NCI-H526 (cell line): ENCODE results near the gene RCSD1.

Experiments used
- DNase-seq, 2 experiments: peaks; one replicate each; lab custom pipeline; 2025; lab: John Stamatoyannopoulos, UW

Gene RCSD1

GRCh38 chr1:167666416-167666815 lies 36.4 kb downstream of the RCSD1 start:
- DNase-seq: no peak

DNA sequence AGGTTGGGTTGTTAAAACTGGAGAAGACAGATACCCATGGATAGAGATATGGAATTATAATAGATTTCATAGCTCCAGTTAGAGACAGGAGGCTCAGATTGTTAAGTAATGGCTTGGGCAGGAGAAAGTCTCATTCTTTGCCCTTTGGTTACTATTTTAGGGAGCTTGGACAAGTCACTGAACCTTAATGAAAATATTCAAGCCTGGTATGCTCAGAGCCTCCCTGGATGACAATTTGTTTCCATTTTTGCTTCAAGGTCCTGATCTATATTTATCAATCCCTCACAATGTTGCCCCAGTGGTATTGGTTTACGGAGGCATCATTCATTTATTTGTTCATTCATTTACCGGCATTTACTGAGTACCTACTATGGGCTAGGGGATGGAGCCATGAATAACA lies 37.5 kb downstream of the RCSD1 start:
- DNase-seq: no peak

DNA sequence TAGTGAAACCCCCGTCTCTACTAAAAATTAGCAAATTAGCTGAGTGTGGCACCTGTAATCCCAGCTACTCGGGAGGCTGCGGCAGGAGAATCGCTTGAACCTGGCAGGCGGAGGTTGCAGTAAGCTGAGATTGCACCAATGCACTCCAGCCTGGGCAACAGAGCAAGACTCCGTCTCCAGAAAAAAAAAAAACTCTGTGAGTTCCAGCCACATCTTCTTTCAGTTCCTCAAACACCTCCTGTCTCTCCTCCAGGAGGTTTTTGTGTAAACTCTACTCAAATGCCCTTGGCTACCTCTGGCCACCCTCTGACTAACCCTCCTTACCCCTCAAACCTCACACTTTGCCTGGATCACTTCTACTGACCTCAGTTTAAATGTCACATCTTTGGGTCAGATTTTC lies 38.1 kb downstream of the RCSD1 start:
- no peak for DNase-seq

GRCh38 chr1:167669209-167670124 lies 39.4 kb downstream of the RCSD1 start:
- peak; percentile 11 to 54 for DNase-seq

GRCh38 chr1:167670563-167670962 lies 40.5 kb downstream of the RCSD1 start:
- DNase-seq: no peak

DNA sequence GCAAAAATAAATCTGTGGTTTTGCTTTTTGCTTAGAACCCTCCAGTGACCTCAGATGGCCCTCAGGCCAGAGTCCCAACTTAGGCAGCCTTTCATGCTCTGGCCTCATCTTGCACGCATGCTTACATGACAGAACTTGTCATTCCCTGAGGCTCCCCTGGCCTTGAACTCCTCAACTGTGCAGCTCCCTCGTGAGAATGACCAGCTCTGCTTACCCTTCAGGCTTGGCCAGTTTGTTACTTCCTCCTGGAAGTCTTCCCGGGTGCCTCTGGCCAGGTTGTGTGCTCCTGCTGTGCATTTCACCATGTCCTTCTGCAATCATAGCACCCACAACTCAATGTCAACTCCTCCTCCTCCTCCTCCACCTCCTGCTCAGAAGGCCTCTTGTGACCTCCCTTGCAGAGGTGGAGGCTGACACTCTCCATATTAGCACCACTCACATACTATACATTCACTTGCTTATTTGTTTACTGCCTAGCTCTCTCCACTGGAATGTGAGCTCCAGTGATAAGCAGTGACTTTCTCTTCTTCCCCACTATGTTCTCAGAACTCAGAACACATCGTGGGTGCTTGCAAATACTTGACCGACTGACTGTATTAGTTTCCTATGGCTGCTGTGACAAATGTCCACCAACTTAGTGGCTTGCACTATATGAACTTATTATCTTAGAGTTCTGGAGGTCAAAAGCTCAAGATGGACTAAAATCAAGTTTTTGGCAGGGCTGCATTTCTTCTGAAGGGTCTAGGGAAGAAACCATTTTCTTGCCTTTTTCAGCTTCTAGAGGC lies 41.9 kb downstream of the RCSD1 start:
- DNase-seq: no peak

DNA sequence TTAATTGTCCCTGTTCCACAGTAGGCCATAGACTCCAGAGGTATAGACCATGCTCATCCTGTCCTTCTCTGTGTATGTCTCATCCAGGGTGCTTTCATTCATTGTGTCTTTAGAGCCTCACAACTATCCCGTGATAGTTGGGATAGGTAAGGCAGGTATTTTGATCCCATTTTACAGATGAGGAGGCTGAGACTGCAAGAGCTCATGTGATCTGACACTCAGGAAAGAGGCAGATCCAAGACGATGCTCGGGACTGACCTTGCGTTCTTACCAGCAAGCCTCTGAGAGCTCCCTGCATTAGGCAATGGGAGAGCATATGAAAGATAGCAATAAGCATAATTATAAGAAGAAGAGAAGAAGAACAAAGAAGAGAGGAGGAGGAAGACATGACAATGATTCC lies 42.8 kb downstream of the RCSD1 start:
- no peak for DNase-seq

DNA sequence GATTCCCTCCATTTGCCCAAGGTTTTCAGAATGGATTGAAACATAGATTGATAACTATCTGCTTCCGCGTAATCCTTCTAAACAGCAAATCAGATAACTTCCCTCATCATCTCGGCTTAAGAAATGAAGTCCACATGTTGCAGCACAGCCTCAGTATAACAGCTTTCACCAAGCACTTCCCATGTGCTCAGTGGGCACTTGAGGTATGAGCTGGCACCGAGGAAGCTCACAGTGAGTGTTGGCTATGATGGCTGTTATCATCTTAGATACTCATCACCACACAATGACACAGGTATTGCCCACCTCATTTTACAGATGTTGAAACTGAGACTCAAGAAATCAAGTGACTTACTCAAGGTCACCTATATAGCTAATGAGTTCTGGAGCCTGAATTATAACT lies 43.2 kb downstream of the RCSD1 start:
- DNase-seq: no peak

DNA sequence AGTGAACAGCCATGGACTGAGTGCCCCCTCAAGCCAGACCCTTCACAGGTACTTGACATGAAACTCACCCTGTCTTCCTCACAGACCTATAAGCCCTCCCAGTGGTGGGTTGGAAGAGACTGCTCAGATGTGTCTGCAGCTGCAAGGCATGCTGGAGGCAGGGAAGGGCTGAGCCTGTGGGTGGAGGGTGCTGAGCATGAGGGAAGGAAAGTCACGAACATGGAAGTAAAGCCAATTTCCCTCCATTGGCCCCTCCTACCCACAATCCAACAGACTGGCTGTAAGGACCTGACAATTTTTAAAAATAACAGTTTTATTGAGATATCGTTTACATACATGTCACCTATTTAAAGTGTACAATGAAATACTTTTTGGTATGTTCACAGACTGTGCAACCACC lies 44.1 kb downstream of the RCSD1 start:
- no peak for DNase-seq

GRCh38 chr1:167675440-167675839 lies 45.4 kb downstream of the RCSD1 start:
- no peak for DNase-seq

DNA sequence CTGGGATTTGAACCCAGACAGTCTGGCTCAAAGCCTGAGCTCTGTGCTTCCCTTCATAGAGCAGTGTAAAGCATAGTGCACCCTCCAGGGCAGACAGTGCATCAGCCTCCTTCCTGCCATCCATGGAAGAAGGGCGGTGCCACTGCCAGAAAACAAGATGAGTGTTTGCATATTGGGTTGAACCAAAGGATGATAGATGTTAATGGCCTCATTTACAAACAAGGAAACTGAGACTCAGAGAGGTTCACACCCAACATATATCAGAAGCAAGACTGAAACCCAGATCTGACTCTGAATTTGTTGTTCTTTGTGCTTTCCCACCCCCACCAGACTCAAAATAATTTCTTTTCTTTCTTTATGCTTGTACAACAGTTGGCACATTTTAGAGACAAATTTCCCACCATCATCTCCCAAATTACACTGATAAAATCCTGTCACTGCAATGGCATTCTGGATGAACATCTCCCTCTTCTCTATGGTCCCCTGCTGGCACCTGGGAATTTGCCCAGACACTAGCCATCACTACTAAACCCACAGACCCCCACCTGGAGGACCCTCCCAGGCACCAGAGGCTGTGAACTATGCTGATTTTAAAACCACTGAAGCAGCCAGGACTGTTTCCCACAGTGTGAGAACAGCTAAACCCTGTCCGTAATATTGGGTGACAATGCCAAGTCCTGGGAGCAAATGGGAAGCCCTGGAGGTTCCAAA lies 46.3 kb downstream of the RCSD1 start:
- peak in 1 of 2 experiments; percentile 59 for DNase-seq

DNA sequence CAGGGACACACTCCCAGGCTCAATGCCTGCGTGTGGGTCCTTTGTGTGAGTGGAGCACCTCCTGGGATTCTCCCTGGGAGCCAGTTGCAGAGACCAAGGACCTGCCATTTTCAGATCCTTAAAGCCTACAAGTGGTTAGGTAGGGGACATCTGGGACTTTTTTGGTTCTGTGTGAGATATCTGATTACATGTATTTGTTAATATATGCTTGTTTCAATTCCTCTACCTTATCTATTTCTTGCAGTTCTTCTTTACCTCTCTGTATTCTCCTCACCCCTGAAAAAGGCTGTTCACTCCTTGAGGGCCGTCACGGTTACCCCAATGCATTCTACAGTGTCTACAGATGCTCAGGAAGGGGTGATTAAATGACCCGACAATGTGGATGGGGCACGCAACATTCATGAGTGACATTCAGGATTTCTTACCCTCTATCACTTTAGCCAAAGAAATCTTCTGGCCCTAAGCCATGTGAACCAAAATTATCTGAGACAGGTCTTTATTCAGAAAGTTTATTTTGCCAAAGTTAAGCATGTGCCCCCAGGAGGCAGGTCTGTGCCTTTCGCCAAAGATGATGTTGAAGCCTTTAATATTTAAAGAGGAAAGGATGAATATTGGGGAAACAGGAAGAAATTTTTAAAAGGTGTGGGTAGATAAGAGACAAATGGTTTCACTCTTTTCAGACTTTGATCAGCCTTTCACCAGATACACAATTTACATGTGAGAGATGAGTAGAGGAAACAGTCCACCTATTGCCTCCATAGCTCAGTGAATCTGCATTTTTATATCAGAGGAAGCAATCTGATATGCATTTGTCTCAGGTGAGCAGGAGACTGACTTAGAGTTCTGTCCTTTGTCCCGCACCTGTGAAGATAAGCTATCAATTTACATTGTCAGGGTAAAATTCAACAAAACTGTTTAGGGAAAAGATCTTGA lies 47.1 kb downstream of the RCSD1 start:
- DNase-seq: peak; percentile 24 to 49

- DNase-seq: no peak
Observed at GRCh38 chr1:167678422-167678821, 48.4 kb downstream of the RCSD1 start.

- DNase-seq: no peak
Observed at GRCh38 chr1:167678838-167679237, 48.8 kb downstream of the RCSD1 start.

GRCh38 chr1:167679714-167680113 lies 49.7 kb downstream of the RCSD1 start:
- DNase-seq: no peak

- peak; percentile 82 to 84 for DNase-seq
Observed at GRCh38 chr1:167681024-167681423, 51.0 kb downstream of the RCSD1 start.

DNA sequence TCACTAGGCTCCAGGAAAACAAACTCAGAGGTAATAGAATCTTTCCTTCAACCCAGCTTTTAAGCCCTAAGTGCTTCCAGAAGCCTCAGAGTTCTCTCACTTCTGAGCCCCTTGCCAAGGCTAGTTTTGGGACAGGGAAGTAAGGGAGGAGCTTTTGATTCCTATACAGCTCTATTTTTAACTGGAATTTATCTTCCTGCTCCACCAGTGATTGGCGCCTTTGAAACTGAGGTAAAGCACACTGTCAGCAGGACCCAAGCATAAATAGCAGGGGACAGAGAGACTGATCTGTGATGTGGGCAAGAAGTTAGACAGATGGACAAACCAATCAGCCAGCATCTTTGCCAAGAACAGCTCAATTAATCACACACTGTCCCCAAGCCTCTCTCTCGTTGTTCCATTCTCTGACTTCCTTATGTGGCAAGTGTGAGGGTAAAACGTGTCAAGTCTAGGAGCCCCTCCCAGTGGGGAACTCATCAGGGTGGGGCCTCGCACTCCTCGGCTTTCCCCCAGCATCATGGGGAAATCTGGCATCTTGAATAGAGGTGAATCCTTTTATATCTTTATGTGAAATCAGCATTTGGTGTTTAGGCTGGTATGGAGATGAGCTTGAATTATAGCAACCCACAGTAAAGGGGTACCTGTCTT lies 51.5 kb downstream of the RCSD1 start:
- no peak for DNase-seq

DNA sequence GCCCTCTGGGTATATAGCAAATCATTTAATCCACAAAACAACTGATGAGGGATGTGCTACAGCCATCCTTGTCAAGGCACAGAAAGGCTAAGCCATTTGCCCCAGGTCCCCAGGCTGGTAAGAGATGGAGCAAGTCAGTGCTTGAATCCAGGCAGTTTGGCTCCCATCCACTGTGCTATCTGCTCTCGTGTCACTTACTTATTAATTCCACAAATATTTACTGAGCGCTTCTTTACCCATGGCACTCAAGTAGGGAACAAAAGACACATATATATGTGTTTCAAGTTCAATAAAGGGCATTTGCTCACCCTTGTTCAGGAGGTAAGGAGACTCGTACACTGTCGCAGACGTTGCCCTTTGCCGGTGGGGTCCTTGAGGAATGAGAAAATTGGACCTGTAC lies 53.2 kb downstream of the RCSD1 start:
- DNase-seq: no peak

DNA sequence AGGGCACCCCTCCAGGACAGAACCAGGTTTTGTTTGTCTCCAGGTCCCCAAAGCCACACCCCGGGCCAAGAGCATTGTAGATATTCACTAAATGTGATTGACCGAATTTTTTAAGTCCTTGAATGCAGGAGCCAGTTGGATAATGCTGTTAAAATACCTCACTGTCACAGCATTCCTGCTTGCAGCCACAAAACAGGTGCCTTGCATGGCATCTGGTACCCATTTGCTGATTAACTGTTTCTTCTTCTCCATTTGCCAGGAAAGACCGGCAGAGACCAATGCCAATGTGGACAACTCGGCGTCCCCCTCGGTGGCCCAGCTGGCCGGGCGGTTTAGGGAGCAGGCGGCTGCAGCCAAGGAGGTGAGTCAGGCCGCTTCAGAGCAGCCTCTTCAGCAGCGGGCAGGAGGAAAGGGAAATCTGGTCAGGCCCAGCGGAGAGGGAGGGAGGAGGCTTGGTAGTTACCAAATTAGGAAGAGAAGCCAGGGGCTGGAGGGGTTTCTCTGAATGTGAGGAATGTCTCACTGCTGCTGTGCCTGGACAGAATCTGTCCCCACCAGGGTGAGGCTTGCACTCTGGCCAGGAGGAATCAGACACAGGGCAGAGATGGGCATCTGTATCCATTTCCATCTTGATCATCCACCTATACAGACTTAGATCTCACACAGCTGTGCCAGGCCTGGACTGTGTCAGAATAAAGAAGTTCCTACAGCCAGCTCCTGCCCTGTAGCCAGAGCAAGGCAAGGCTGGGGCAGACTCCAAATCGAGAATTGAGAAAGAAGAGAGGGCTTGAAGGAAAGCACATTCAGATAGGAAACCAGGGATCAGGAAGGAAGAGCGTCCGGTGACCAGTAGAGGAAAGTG lies 53.8 kb downstream of the RCSD1 start:
- DNase-seq: no peak

DNA sequence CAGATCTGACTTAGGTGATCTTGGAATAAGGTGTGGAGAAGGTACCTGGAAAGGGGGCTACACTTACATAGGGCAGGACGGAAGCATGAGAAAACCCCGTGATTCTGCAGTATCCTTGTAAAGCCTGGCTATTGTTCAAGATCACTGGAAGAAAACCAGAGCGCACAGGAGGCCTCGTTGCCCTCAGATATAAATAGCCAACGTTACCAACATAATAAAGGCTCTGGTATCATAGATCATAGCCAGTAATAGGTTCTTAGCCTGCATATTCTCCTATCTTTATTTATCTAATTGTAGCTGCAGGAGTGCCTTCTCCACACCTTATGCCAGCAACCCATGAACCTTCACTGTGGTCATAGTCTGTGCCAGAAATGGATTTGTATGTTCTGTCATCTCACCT lies 55.8 kb downstream of the RCSD1 start:
- no peak for DNase-seq
